Measurements from ENCODE around the gene FADS6.

The FADS6 gene

DNA sequence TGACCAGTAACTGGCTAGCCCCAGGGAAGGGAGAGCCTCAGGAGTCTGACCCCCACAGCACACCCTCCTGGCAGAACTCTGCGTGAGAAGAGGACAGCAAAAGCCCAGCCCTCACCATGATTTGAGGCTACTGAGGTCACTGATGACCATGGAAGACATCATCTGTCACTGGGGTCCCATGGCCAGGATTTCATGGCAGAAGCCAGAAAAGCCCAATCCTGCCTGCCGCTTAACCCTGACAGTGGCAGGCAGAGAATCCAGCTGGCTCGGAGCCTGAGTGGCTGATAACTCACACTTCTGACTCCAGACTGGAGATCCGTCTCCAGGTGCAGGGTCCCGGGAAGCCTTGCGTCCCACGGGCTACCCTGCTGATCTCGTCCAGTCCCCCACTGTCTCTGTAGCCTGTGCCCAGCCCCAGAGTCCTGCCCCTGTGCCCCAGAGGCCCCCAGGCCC is 51.3 kb downstream of the FADS6 start:
- TF ChIP-seq POLR2A (IDR thresholded peaks at IDR 0.05; ENCODE audit: extremely low read depth, insufficient read length): no peak
- TF ChIP-seq MYC (IDR thresholded peaks at IDR 0.05; ENCODE audit: low read depth, low read length): no peak
- TF ChIP-seq, protein P1, sequence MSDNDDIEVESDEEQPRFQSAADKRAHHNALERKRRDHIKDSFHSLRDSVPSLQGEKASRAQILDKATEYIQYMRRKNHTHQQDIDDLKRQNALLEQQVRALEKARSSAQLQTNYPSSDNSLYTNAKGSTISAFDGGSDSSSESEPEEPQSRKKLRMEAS (IDR thresholded peaks at IDR 0.05; ENCODE audit: low read depth, low read length): no peak
- no peak for TF ChIP-seq CTCF (IDR thresholded peaks at IDR 0.05; ENCODE audit: low read depth, low read length)
- no peak for DNase-seq (ENCODE audit: low read depth)
- no peak overlapping the region for H3K4me3 ChIP-seq (ENCODE audit: low read depth, low read length)

DNA sequence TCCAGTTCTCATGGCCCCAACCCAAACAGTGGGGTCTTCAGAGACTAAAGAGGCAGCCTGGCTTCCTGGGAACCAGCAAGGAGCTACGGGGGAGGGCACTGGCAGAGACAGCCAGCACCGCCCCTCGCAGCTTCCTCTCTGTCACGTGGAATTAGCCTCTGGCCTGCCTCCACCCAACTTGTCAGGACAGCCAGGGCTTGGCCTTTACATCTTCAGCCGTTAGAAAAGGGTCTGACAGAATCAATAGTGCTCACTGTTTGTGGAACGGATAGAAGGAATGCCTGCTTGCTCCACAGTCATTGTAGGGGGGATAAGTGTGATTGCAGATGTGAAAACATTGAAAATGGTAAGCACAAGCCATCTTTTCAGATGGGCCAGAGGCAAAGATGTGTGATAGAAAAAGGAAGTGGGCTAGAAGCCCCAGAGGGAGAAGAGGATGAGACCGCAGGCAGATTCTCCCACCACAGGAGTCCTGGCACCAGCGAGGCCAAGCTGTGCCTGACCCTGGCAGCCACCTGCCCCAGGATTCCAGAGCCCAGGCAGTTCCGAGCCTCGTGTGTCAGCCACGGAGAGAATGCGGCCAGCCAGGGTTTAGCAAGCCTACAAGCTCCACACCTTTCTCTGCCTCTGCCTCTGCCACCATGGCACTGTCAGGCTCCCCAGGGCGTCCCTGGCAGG is 52.3 kb downstream of the FADS6 start:
- DNase-seq (ENCODE audit: low read depth): peak; percentile 74
- no peak overlapping the region for H3K4me3 ChIP-seq (ENCODE audit: low read depth, low read length)
- TF ChIP-seq, protein P1 (IDR thresholded peaks at IDR 0.05; ENCODE audit: low read depth, low read length): peak; percentile 89
- TF ChIP-seq CTCF (IDR thresholded peaks at IDR 0.05; ENCODE audit: low read depth, low read length) (no peak), MYC (IDR thresholded peaks at IDR 0.05; ENCODE audit: low read depth, low read length) (peak; percentile 56; the same call in 1 of the 2 replicates), POLR2A (IDR thresholded peaks at IDR 0.05; ENCODE audit: extremely low read depth, insufficient read length) (no peak)

GRCh38 chr17:74839990-74840852 is 53.2 kb downstream of the FADS6 start:
- TF ChIP-seq POLR2A (IDR thresholded peaks at IDR 0.05; ENCODE audit: extremely low read depth, insufficient read length) (no peak), MYC (IDR thresholded peaks at IDR 0.05; ENCODE audit: low read depth, low read length) (no peak), CTCF (IDR thresholded peaks at IDR 0.05; ENCODE audit: low read depth, low read length) (no peak)
- TF ChIP-seq, protein P1 (IDR thresholded peaks at IDR 0.05; ENCODE audit: low read depth, low read length): no peak
- H3K4me3 ChIP-seq (ENCODE audit: low read depth, low read length): no peak overlapping the region
- DNase-seq (ENCODE audit: low read depth): no peak

- DNase-seq (ENCODE audit: low read depth): no peak
- H3K4me3 ChIP-seq (ENCODE audit: low read depth, low read length): no peak overlapping the region
- TF ChIP-seq MYC (IDR thresholded peaks at IDR 0.05; ENCODE audit: low read depth, low read length) (no peak), CTCF (IDR thresholded peaks at IDR 0.05; ENCODE audit: low read depth, low read length) (no peak), POLR2A (IDR thresholded peaks at IDR 0.05; ENCODE audit: extremely low read depth, insufficient read length) (no peak)
- TF ChIP-seq, protein P1 (IDR thresholded peaks at IDR 0.05; ENCODE audit: low read depth, low read length): no peak
These were observed 55.2 kb downstream of the FADS6 start for GRCh38 chr17:74838274-74838673.

DNA sequence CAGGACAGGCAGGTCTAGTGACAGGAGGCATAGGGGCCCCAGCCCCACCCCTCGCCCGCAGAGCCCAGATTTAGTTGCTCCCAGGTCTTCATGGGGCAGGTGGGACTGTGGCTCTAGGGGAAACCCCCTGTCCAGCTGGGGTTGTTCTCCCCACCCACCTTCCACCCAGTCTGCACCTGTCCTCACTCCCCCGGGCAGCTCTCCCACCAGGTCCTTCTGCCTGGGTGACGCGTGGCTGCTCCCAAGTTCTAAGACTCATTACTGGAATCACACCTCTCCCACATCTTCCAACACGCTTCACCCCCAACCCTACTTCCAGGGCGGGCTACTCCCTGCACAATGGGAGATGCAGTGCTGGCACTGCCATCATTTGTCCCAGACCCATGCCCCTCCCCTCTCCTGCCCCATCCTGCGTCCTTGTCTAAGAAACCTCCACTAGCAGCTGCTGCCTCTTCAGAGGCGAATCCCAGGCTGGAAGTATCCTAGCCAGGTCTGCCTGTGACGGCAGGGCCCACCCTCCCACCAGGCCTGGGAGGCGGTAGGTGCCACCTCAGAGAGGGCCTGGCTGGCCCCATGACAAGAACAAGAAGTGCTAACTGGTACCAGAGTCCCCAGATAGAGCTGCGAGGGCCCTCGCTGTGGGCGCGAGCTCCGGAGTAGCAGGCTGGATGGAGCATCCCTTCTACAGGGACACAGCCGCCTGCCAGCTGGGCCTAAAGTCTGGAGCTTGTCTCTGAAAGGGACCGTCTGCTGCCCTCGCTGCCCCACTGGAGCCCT is 56.6 kb downstream of the FADS6 start:
- no peak for TF ChIP-seq MYC (IDR thresholded peaks at IDR 0.05; ENCODE audit: low read depth, low read length)
- TF ChIP-seq, protein P1 (IDR thresholded peaks at IDR 0.05; ENCODE audit: low read depth, low read length): no peak
- TF ChIP-seq POLR2A (IDR thresholded peaks at IDR 0.05; ENCODE audit: extremely low read depth, insufficient read length): no peak
- H3K4me3 ChIP-seq (ENCODE audit: low read depth, low read length): no peak overlapping the region
- no peak for DNase-seq (ENCODE audit: low read depth)

Measured in NB4 (cell line).